ENCODE results near the gene SLC9A9.

- TF ChIP-seq YY1 (IDR thresholded peaks at IDR 0.05; ENCODE audit: low read depth), result no peak
- TF ChIP-seq EP300 (IDR thresholded peaks at IDR 0.05; ENCODE audit: borderline replicate concordance in 1 of 2, low read depth in 1 of 2, low read length in 1 of 2), result no peak
Observed at GRCh38 chr3:143224716-143225115, 623.6 kb downstream of the SLC9A9 start.

Measured in SK-N-SH (cell line).